B cell (primary cell): ENCODE data around the gene ZNF804A. TPM values are rescaled to one million over a fixed set of nuclear protein-coding genes. Genes with fewer than 3 reads are reported as not detected.

Experiments
- ATAC-seq: fragments of 200-7000 bp; cut with Tn5 transposase; one replicate; pipeline ENCODE4 v1.10.0; 2021; ENCODE audit warnings: low read depth, mild to moderate bottlenecking, moderate number of reproducible peaks, moderate library complexity
- CTCF ChIA-PET: fragments of 350-600 bp; sonication (Branson Sonifier 250); formaldehyde crosslinking; loops from one replicate; lab custom pipeline; 2021; ENCODE audit warnings: antibody characterized with exemption, inconsistent platforms; lab: Charles Lee
- POLR2A ChIA-PET: fragments of 350-600 bp; sonication (Branson Sonifier 250); formaldehyde crosslinking; loops from one replicate; lab custom pipeline; 2021; ENCODE audit warnings: antibody characterized with exemption; lab: Charles Lee
- DNase-seq: peaks from one replicate; pipeline ENCODE4 v3.0.0; 2013
- H2AFZ ChIP-seq: 2 replicates; pipeline ENCODE4 v1.6.1; 2012; ENCODE audit warnings: mild to moderate bottlenecking, low read depth, low read length; ENCODE audit not compliant: insufficient read depth, poor library complexity, severe bottlenecking
- H3K27ac ChIP-seq, 2 donors: 1 replicate in 1 of 2; 2 replicates in 1 of 2; pipeline ENCODE4 v1.5.1; 2012 to 2013; ENCODE audit warnings: low read length in 2 of 2, mild to moderate bottlenecking in 2 of 2, moderate library complexity in 1 of 2
- H3K27me3 ChIP-seq, 4 experiments: fragments of 200-600 bp in 1 of 4; sonication (generic) in 1 of 4; replicated peaks in 1 of 4; 1 replicate in 2 of 4; 2 replicates in 2 of 4; pipeline versions ENCODE4 v1.6.1 to v1.7.0; 2013 to 2016; ENCODE audit warnings: low read length in 3 of 4, mild to moderate bottlenecking in 2 of 4, mixed read lengths in 1 of 4, moderate library complexity in 1 of 4; ENCODE audit not compliant: insufficient read depth in 4 of 4, control insufficient read depth in 3 of 4; ENCODE audit errors: control extremely low read depth in 1 of 4
- H3K36me3 ChIP-seq, 2 experiments: replicated peaks in 1 of 2; 1 replicate in 1 of 2; 2 replicates in 1 of 2; pipeline versions ENCODE4 v1.6.1 to v1.7.1; 2013; ENCODE audit warnings: low read length in 1 of 2; ENCODE audit not compliant: insufficient read depth in 2 of 2, control insufficient read depth in 1 of 2; ENCODE audit errors: control extremely low read depth in 1 of 2, extremely low read depth in 1 of 2
- H3K4me1 ChIP-seq, 2 donors: fragments of 200-600 bp in 1 of 2; sonication (generic) in 1 of 2; 1 replicate in 1 of 2; 2 replicates in 1 of 2; pipeline versions ENCODE4 v1.5.1 to v1.6.1; 2013 to 2017; ENCODE audit warnings: low read length in 2 of 2; ENCODE audit not compliant: control insufficient read depth in 2 of 2, insufficient read depth in 2 of 2
- H3K4me2 ChIP-seq: replicated peaks from 2 replicates; pipeline ENCODE3; 2012; ENCODE audit warnings: mild to moderate bottlenecking, low read depth, low read length; ENCODE audit not compliant: poor library complexity, severe bottlenecking
- H3K4me3 ChIP-seq, 5 experiments: fragments of 200-600 bp in 1 of 5; sonication (generic) in 1 of 5; 1 replicate in 3 of 5; 2 replicates in 2 of 5; pipeline versions ENCODE4 v1.5.1 to v1.7.0; 2011 to 2016; ENCODE audit warnings: low read length in 4 of 5, mild to moderate bottlenecking in 4 of 5, low read depth in 2 of 5, control low read depth in 1 of 5, moderate library complexity in 1 of 5; ENCODE audit not compliant: insufficient read depth in 1 of 5; ENCODE audit errors: control extremely low read depth in 1 of 5, extremely low read depth in 1 of 5
- H3K79me2 ChIP-seq: fragments of 200-600 bp; sonication (generic); one replicate; pipeline ENCODE4 v1.6.0; 2016; ENCODE audit warnings: low read length; ENCODE audit not compliant: control insufficient read depth, insufficient read depth
- H3K9ac ChIP-seq: fragments of 200-600 bp; sonication (generic); 2 replicates; pipeline ENCODE4 v1.6.1; 2017; ENCODE audit warnings: mild to moderate bottlenecking, low read length, moderate library complexity
- H3K9me3 ChIP-seq, 3 donors: one replicate each; pipeline versions ENCODE4 v1.6.1 to v1.7.1; 2013; ENCODE audit warnings: low read length in 2 of 3; ENCODE audit not compliant: control insufficient read depth in 2 of 3, insufficient read depth in 1 of 3; ENCODE audit errors: control extremely low read depth in 1 of 3
- H4K20me1 ChIP-seq: 2 replicates; pipeline ENCODE4 v1.6.0; 2012; ENCODE audit warnings: mild to moderate bottlenecking, low read length; ENCODE audit not compliant: insufficient read depth, control insufficient read depth, poor library complexity, severe bottlenecking
- H3K27ac Mint-ChIP-seq: one replicate; pipeline ENCODE4 v1.8.0; 2021; ENCODE audit warnings: mixed read lengths
- H3K27me3 Mint-ChIP-seq: one replicate; pipeline ENCODE4 v1.8.0; 2021; ENCODE audit warnings: mixed read lengths
- H3K4me1 Mint-ChIP-seq: one replicate; pipeline ENCODE4 v1.8.0; 2021; ENCODE audit warnings: mixed read lengths
- H3K4me3 Mint-ChIP-seq: one replicate; pipeline ENCODE4 v1.8.0; 2021; ENCODE audit warnings: mixed read lengths
- H3K9me3 Mint-ChIP-seq: one replicate; pipeline ENCODE4 v1.8.0; 2022; ENCODE audit warnings: mixed read lengths; ENCODE audit not compliant: insufficient read depth
- EZH2 ChIP-seq: IDR thresholded peaks from 2 replicates; pipeline ENCODE4 v1.6.1; 2012; ENCODE audit warnings: borderline replicate concordance, low read depth, mild to moderate bottlenecking, moderate library complexity, low read length; ENCODE audit not compliant: insufficient read depth, poor library complexity, severe bottlenecking
- WGBS: methylation state at CpG from one replicate; pipeline ENCODE4 v1.1.5; 2013; ENCODE audit warnings: missing lambda C conversion rate; ENCODE audit not compliant: insufficient coverage; 5-methylcytosine and 5-hydroxymethylcytosine counted together
- intact Hi-C: fragments of 100-400 bp; cut with micrococcal nuclease; formaldehyde crosslinking; loops from one replicate; pipeline ENCODE4 v1.10.0; 2022
- polyA plus RNA-seq: library from polyadenylated mRNA; depleted of rRNA; stranded (reverse); fragments of >200 nt; gene quantifications from 2 replicates; pipeline ENCODE4 v1.2.3, GENCODE V29; 2012
- total RNA-seq, 2 donors: library from RNA; stranded (reverse); fragments of 120-200 nt in 1 of 2; gene quantifications; 1 replicate in 1 of 2; 2 replicates in 1 of 2; pipeline versions ENCODE4 v1.2.3 to v1.2.4, GENCODE V29; 2013 to 2022
- TF ChIP-seq, protein P1 (sequence below): fragments of 200-600 bp; IDR thresholded peaks from one replicate; pipeline ENCODE4 v1.8.0; 2022; ENCODE audit warnings: antibody characterized with exemption, mild to moderate bottlenecking

ZNF804A gene
- total and polyA plus RNA-seq, 2 donors (not counting 1 experiment from before 2014, with no cell fraction given), result 1.2 to 2.4 TPM

DNA sequence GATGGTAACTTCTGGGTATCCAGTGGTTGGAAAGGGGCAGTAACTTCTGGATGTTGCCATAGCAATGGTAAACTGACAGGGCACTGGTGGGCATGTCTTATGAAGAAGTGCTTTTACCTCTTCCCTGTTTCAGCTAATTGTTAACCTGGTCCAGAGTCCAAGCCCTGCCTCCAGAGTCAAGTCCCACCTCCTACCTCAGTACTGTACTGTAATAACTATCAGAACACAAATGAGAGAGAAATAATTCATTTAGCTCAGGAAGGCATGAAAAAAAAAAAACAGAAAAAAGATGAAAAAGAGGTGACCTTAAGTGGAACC, 237.0 kb downstream of the ZNF804A start:
- Histone ChIP-seq H3K36me3 (no peaks in the 10 kb centered on the region), H3K79me2 (no peaks in the 10 kb centered on the region), H4K20me1 (no peaks in the 10 kb centered on the region), H2AFZ (no peak overlapping the region), H3K27ac (no peak overlapping the region), H3K9me3 (no peaks in the 10 kb centered on the region), H3K9ac (no peak overlapping the region), H3K4me2 (no peak overlapping the region), H3K4me3 (no peak overlapping the region), H3K4me1 (no peaks in the 10 kb centered on the region), H3K27me3 (no peaks in the 10 kb centered on the region)
- no peaks in the 10 kb centered on the region for H3K27me3 Mint-ChIP-seq
- no peak overlapping the region for H3K4me3 Mint-ChIP-seq
- intact Hi-C loops, result no loop called here
- TF ChIP-seq EZH2, result no peak
- TF ChIP-seq, protein P1, sequence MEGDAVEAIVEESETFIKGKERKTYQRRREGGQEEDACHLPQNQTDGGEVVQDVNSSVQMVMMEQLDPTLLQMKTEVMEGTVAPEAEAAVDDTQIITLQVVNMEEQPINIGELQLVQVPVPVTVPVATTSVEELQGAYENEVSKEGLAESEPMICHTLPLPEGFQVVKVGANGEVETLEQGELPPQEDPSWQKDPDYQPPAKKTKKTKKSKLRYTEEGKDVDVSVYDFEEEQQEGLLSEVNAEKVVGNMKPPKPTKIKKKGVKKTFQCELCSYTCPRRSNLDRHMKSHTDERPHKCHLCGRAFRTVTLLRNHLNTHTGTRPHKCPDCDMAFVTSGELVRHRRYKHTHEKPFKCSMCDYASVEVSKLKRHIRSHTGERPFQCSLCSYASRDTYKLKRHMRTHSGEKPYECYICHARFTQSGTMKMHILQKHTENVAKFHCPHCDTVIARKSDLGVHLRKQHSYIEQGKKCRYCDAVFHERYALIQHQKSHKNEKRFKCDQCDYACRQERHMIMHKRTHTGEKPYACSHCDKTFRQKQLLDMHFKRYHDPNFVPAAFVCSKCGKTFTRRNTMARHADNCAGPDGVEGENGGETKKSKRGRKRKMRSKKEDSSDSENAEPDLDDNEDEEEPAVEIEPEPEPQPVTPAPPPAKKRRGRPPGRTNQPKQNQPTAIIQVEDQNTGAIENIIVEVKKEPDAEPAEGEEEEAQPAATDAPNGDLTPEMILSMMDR, result no peak
- DNase-seq, result no peak
- no peak overlapping the region for H3K27ac Mint-ChIP-seq
- no peak for ATAC-seq
- no peaks in the 10 kb centered on the region for H3K4me1 Mint-ChIP-seq
- ChIA-PET CTCF (no interaction called here), POLR2A (no interaction called here)
- peaks cover 2% of the 10 kb centered on the region for H3K9me3 Mint-ChIP-seq

DNA sequence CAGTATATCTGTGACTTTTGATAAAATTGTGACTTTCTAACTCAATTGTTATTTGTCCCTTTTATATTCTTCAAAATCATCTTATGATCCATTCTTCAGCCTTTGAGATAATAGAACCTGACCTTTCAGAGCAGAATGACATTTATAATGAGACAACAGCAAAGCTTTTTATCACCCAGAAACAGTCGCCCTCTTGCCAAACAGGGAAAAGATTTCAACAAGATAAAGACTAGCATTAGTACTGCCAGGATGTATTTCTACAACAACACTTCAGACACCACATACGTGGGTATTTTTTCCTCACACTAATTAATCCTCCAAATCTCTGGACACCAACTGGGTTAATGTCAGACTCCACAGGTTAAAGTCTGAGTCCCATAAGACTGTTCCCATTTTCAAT, 249.0 kb downstream of the ZNF804A start:
- no peaks in the 10 kb centered on the region for H3K4me1 ChIP-seq
- DNase-seq (no peak), ATAC-seq (no peak)
- H3K79me2 ChIP-seq, result no peaks in the 10 kb centered on the region
- peaks cover 0 to 3% (median 0%) of the 10 kb centered on the region in 3 donors for H3K9me3 ChIP-seq
- no peaks in the 10 kb centered on the region for H3K27me3 ChIP-seq
- Mint-ChIP-seq H3K4me3 (no peak overlapping the region), H3K27me3 (no peaks in the 10 kb centered on the region), H3K9me3 (peaks cover 2% of the 10 kb centered on the region), H3K4me1 (no peaks in the 10 kb centered on the region), H3K27ac (no peak overlapping the region)
- H2AFZ ChIP-seq, result no peak overlapping the region
- H4K20me1 ChIP-seq, result no peaks in the 10 kb centered on the region
- no peak overlapping the region for H3K27ac ChIP-seq
- H3K36me3 ChIP-seq, result no peaks in the 10 kb centered on the region
- H3K9ac ChIP-seq, result no peak overlapping the region
- intact Hi-C loops, result no loop called here
- no peak overlapping the region for H3K4me2 ChIP-seq
- WGBS, result 63% methylated on average over 1 of the region's 2 CpGs
- no peak overlapping the region for H3K4me3 ChIP-seq
- ChIA-PET POLR2A (no interaction called here), CTCF (no interaction called here)
- TF ChIP-seq, protein P1, result no peak
- no peak for TF ChIP-seq EZH2
